GM21390 (cell line): Measurements from ENCODE around the gene FOS.

Experiments used
- ATAC-seq: cut with Tn5 transposase; IDR thresholded peaks from one replicate; pipeline ENCODE4 v1.9.1; 2021; ENCODE audit not compliant: unreplicated experiment

FOS gene

GRCh38 chr14:75249958-75250336, 28.7 kb upstream of the FOS start:
- peak; percentile 7 for ATAC-seq

- no peak for ATAC-seq
Observed at GRCh38 chr14:75250800-75251199, 27.8 kb upstream of the FOS start.

- ATAC-seq, result no peak
Observed at GRCh38 chr14:75252254-75252837, 26.3 kb upstream of the FOS start.

DNA sequence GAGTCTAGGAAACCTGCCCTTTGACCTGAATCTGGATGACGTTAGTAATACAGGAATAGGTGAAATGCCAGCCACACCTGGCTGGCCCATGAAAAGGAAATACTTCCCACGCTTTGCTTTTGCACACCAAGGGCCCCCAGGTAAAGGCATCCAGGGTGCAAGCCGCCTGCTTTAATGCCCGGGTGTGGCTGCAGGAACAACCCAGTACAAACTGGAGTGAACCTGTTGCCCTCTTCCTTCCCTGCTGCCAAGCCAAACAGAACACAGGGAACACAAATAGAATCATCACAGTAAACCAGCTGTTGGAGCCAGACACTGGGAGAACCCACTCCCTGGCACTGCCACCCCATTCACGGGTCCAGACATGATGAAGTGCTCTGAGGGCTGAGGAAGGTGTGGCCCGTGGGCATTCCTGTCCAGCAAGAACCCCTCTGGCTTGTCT, 24.2 kb upstream of the FOS start:
- no peak for ATAC-seq

DNA sequence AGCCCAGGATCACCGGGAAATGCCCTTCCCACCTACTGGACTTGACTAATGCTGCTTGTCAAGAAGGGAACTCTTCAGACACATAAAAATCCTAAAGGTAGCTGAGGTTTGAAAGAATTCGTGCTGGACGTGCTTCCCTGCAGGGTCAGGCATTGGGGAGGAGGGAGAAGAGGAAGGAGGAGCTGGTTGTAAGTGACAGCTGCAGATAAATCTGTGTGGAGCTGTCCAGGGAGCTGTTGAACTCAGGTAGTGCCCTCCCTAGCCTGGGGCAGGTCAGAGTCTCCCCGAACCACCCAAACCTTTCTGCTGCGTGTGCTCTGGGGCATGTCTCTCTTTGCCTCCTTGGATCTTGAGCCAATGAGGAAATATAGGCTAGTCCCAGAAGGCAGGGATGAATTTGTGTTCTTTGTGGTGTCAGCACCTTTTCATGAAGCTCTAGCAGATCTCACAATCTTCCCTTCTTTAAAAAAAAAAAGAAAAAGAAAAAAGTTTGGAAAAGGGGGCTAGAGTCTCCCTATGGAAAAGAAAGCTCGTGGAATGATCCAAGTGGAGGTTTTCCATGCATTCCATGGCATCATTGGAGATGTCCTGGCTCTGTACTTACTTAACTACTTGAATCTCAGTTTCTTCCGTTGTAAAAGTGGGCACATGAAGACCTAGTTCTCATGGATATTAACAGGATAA, 23.6 kb upstream of the FOS start:
- ATAC-seq, result no peak

DNA sequence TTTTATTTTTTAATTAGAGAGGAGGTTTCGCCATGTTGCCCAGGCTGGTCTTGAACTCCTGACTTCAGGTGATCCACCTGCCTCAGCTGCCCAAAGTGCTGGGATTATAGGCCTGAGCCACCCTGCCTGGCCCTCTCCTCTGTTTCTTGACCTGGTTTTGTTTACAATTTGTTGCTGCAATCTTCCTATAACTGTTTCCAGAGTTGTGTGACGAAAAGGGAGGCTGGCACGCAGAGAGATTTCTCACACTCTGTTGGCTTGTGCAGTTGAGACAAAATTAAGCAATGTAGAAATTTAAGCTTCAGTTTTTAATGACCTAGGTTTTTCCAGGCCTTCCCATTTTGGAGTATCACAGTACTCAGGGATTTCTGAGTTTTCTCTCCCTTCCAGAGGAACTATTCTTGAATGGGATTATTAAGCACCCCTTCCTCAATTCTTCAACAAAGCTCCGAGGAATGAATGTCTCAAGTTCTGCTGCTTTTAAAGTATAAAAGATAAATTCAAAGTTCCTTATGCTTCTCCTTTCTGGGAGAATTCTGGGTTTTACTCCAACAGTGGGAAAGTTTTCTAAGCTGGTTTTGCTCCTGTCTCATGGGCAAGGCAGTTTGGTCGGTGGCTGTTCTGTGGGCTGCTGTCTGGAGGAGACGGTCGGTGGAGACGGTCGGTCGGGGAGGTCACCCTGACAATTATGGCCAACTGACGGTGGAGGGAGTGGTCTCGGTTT, 20.4 kb upstream of the FOS start:
- ATAC-seq, result peak; percentile 13

DNA sequence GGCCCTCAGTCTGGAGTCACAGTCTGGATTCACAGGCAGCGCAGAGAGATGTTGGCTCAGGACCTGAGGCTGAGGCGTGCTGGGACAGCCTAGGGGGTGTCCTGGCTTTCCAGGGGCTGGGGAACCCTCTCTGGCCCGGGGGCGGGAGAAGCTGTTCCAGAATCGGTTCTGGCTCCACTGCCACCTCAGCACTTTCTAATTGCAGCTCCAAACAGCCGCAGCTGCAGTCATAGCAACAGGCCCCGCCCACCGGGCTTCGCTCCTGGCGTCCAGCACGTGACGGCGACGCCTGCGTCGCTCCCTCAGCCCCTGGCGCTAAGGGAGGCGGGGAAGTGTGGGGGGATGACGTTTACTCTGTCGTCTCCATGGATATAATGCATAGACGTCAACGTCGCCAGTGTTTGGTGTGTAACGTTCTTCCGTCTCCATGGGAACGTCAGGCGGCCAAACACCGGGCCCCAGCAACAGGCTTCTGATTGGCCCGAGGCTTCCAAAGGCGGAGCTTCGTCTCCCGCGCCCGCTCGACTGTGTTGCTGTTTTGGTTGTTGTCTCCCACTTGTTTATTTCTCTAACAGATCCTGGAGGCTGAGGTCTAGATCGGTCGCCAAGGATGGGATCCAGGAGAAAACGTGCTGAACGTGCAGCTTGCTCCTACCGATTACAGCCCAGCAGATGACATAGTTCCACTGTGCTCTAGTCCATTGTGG, 19.7 kb upstream of the FOS start:
- ATAC-seq, result peak; percentile 97

- no peak for ATAC-seq
Observed at GRCh38 chr14:75259510-75259855, 19.1 kb upstream of the FOS start.

DNA sequence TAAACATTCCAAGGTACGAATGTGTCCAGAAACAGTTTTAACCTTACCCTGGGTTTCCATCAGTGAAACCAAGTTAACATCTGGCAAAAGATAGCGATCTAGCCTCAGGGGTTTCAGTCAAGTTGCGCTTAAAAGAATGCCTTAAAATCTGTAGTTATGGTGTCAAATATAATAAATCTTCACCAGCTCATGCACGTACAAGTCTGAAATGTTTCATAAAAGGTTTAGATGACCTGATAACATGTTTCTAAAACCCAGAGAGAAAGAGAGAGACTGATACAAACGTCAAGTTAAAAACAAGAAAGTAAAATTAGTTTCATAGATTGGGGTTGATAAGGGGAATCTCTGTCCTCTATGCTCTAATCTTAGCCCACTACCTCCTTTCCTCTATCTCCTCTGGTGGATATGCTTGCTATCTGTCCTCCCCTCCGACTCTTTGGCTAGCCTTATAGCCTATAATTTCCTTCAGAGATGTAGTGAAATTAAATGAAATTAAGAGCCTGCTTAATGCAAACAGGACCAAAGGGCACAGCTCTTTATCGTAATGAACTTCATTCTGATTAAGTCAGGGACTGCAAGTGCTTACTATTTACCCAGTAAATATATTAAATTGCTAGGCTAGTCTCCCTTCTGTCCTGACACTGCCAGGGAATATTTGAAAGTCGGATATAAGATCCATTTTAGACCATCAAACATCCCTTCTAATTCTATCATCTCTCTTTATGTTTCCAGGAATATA, 18.4 kb upstream of the FOS start:
- ATAC-seq, result no peak

GRCh38 chr14:75261820-75262219, 16.8 kb upstream of the FOS start:
- no peak for ATAC-seq

DNA sequence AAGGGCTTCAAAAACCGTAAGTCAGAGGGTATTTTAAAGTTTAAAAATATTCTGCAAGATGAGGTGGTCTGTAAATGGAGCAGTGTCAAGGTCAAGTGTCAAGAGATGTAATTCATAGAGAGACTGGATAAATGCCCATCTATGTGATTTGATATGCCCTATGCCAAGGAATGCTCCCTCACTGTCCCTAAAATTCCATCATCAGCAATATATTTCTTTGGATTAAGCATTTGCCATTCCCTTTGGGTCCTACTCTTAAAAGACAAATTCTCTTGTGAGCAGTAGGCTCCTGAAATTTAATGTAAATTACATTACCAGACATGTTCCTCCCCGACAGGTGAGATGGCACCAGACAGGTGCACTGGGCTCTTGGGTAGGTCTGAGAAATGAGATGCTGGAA, 16.0 kb upstream of the FOS start:
- no peak for ATAC-seq

DNA sequence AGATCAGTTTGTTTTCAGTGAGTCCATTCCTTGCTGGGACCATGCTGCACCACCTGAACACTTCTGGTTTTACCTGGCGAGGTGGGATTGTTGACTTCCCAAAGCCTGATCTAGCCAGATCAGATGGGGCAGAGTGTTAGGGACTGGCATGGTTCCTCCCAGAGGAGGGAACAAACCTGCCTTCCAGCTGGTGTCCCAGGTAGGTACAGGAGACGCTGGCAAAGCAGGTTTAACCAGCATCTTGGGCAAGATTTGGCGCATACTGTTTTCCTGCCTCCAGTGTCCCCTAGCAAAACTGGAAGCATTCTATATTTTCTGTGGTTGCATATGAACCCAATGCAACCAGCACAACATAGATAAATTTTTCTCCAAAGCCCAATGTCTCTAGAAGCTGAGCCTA, 14.6 kb upstream of the FOS start:
- ATAC-seq, result no peak

DNA sequence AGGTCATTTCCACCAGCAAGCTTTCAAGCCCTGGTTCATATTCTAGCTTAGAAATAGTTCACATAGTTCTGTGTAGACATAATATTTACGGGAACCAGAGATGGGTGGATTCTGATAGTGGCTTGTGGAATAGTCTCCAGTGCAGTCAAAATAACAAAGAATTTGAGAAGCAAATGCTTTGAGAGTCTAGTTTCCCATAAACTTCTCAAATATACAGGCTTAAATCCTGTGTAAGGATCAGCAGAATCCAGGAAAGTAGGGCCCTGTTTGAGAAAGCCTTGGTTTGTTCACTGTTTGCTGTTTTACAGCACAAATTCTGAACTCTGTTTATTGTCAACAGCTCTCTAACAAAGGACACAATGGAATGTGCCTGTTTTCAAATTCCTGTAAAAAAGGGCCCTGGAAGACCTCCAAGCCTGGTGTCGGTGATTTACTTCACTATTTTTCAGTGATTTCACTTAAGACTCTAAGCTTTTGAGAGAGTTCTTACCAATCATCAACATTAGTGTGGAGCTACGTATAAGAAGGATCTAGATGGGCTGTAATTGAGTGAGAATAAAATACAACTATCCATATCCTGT, 11.4 kb upstream of the FOS start:
- no peak for ATAC-seq

DNA sequence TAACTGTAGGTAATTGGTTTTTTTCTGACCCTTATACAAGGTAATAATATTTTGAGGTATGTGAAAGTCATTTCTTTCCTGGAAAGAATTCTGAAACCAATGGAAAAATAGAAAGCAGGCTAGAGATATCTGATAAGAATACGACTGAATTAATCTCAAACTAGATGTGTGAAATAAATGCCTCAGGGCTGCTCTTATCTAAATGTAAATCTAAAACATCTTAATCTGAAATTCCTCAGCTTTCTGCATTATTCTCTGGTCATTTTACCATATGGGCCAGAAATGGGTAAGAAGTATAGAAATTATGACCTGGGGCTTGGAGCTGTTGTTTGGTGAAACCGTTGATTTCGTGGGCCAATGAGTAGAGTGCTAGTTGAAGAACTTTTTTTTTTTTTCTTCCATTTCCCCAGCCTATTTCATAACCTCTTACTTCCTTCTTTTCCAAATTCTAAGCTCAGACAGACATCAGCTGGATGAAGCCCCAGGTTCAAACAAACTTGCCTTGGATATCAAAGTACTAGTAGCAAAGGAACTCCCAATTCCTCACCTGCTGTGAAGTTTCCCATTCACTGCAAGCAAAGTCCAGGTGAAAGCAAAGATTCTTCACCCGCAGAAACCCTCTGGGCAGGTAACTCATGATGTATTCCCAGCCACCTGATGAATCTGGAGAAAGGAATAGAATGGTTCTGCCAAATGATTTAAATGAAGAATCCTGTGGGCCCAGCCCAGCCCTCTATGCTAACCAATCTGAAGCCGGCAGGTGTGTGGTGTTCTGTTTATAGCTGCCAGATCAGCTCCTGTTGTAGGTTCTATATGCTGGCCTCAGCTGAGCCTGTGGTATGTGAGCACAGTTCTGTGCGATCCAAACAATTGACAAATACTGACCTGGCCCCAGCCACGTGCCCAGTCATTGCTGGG, 9.7 kb upstream of the FOS start:
- no peak for ATAC-seq

GRCh38 chr14:75271514-75271913, 7.1 kb upstream of the FOS start:
- ATAC-seq, result no peak

DNA sequence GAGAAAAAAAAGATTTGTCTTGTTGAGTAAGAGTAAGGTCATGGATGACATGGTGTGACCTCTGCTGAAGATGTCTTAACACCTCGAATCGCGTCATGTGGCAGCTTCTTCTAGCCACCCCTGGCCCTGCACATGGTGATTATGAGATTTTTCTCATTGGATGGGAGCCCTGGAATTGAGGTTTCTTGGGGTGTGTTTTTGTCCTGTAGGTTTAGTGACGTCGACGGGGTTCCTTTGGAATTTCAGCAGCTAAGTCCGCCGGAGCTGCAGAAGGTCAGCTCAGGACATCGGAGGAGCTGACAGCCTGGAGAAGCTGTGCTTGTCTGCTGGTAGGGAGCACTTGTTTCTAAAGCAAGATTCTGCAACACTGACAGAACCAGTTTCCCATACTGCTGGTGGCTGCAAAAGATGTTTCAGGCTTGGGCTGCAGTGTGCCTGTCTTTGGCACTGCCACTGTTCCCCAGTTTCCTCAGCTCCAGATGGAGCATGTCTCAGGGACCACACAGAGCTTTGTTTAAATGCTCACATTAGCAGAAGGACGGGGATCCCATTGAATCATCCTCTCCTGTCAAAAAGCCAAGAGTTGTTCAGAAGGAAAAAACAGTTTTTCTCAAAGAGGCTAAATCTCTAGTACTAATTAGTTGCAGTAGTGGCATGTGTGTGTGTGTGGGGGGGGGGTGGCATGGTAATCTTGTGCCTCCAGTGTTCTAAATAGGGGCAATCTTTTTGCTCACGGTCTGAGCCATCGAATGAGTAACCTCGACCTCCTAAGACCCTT, 5.2 kb upstream of the FOS start:
- no peak for ATAC-seq

GRCh38 chr14:75274050-75274898, 4.4 kb upstream of the FOS start:
- no peak for ATAC-seq

DNA sequence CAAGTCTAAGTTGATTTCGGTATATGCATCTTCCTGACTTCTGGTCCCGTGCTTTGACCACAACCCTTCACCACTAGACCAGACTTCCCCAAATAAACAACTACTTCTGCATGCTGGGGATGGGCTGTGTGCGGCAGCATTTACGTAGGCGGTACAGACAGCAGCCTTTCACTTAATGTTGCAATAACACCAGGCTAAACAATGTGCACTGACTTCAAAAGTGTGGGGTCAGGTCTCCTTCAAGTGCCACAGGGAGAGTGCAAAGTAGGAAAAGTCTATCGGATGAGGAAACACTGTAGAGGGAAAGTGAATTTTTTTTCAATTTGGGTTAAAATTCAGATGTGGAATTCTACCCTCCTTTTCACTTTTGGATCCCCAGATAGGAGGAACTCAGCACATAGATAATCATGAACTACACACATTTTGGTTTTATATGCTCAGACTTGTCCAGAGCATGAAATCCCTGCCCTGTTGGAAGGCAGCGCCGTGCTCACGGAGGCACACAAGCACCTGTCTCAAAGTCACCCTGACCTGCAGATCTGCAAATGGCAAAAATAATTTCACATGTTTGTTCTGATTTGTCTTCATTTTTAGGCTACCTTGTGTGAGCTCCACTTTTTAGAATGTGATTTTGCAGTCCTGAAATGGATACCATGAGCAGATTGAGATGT, 3.6 kb upstream of the FOS start:
- ATAC-seq, result no peak
